ENCODE data around the gene IFI27L1.

IFI27L1 gene

GRCh38 chr14:94125659-94126418, 44.7 kb downstream of the IFI27L1 start:
- FAIRE-seq (no peak), DNase-seq (ENCODE audit: insufficient read length, low spot score) (no peak)
- TF ChIP-seq POLR2A (IDR thresholded peaks at IDR 0.05; ENCODE audit: low read depth, low read length): no peak
- no peak for TF ChIP-seq SPI1 (IDR thresholded peaks at IDR 0.05; ENCODE audit: low read depth, low read length)
- no peak for TF ChIP-seq PAX5 (IDR thresholded peaks at IDR 0.05; ENCODE audit: insufficient read depth, low read length, severe bottlenecking)
- TF ChIP-seq POLR2AphosphoS5 (IDR thresholded peaks at IDR 0.05; ENCODE audit: low read depth, low read length): no peak
- TF ChIP-seq POU2F2 (IDR thresholded peaks at IDR 0.05; ENCODE audit: low read depth, low read length): no peak
- no peak for TF ChIP-seq TAF1 (IDR thresholded peaks at IDR 0.05; ENCODE audit: low read depth, low read length)

GRCh38 chr14:94126419-94126677, 45.2 kb downstream of the IFI27L1 start:
- FAIRE-seq (no peak), DNase-seq (ENCODE audit: insufficient read length, low spot score) (no peak)
- TF ChIP-seq PAX5 (IDR thresholded peaks at IDR 0.05; ENCODE audit: insufficient read depth, low read length, severe bottlenecking): no peak

- DNase-seq (ENCODE audit: insufficient read length, low spot score) (no peak), FAIRE-seq (no peak)
- TF ChIP-seq POLR2A (IDR thresholded peaks at IDR 0.05; ENCODE audit: low read depth, low read length): no peak
- TF ChIP-seq TAF1 (IDR thresholded peaks at IDR 0.05; ENCODE audit: low read depth, low read length): no peak
- no peak for TF ChIP-seq SPI1 (IDR thresholded peaks at IDR 0.05; ENCODE audit: low read depth, low read length)
Observed at GRCh38 chr14:94126800-94127199, 45.7 kb downstream of the IFI27L1 start.

- no peak for FAIRE-seq
- DNase-seq (ENCODE audit: insufficient read length, low spot score): no peak
Observed at GRCh38 chr14:94127330-94127729, 46.2 kb downstream of the IFI27L1 start.

DNA sequence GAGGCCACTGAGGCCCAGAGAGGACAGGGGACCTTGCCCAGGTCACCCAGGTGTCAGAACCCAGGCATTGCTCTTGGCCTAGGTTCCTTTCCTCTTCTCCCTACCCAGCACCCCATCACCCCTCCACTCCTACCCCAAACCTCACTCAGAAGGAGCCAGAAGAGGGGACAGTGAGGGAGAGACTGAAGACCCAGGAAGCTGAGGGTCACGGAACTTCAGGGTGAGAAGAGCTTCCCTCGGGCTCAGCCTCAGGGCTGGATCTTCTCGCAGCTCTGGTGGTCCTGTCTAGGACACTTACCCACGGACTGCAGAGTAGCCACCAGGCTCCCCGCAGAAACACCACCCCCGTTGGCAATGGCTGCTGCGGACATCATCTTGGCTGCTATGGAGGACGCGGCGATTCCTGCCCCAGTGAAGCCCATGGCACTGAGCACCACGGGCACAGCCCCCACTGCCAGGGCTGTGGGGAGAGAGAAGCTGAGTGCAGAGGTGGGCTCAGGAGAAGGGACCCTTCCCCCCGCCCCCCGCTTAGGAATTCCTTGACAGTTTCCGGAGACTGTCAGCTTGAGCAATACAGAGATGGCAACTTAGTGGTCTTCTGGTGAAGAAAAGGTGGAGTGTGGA, 47.2 kb downstream of the IFI27L1 start:
- no peak for DNase-seq (ENCODE audit: insufficient read length, low spot score)
- FAIRE-seq: no peak
- TF ChIP-seq POLR2AphosphoS5 (IDR thresholded peaks at IDR 0.05; ENCODE audit: low read depth, low read length): no peak
- TF ChIP-seq POU2F2 (IDR thresholded peaks at IDR 0.05; ENCODE audit: low read depth, low read length): no peak
- no peak for TF ChIP-seq TAF1 (IDR thresholded peaks at IDR 0.05; ENCODE audit: low read depth, low read length)
- TF ChIP-seq SPI1 (IDR thresholded peaks at IDR 0.05; ENCODE audit: low read depth, low read length): no peak
- TF ChIP-seq PAX5 (IDR thresholded peaks at IDR 0.05; ENCODE audit: insufficient read depth, low read length, severe bottlenecking): no peak
- TF ChIP-seq POLR2A (IDR thresholded peaks at IDR 0.05; ENCODE audit: low read depth, low read length): no peak

More at GRCh38 chr14:94127330-94127729, 46.2 kb downstream of the IFI27L1 start:
- TF ChIP-seq POLR2A (IDR thresholded peaks at IDR 0.05; ENCODE audit: low read depth, low read length) (no peak), PAX5 (IDR thresholded peaks at IDR 0.05; ENCODE audit: insufficient read depth, low read length, severe bottlenecking) (no peak)

DNA sequence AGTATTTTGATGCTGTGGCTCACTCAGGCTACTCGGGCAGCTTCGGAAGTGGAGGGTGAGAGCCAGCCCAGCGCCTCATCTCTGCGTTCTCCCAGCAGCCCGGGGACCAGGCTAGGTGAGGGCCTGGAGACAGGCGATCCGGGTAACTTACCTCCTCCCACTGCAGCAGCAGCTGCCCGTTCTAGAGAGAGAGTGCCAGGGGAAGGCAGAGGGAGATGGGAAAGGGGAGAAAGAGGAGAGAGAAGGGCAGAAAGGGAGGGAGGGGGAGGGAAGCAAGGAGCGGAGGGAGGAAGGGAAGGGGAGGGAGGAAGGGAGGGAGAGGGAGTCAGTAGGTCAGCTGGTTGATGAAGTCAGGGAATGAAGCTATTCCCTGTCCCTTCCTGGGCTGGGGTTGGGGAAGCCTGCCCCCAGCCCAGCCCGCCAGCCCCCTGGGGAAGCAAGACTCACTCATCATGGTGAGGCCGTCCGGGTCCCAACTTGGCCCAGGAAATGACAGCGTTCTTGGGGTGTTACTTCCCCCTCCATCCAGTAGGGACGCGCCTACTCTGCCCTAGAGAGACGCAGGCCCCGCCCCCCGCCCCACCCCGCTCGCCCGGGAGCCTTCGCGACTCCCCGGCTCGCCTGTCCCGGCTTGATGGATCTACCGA, 48.1 kb downstream of the IFI27L1 start, which contains the start of gene IFI27L2:
Gene IFI27L2 (minus strand): TSS at position 494 of the 647 bp plus-strand sequence. CDS start 40 bp downstream, at position 454.
- FAIRE-seq (peak; percentile 93), DNase-seq (ENCODE audit: insufficient read length, low spot score) (peak; percentile 81)
- TF ChIP-seq TAF1 (IDR thresholded peaks at IDR 0.05; ENCODE audit: low read depth, low read length) (no peak), SPI1 (IDR thresholded peaks at IDR 0.05; ENCODE audit: low read depth, low read length) (no peak), POLR2A (IDR thresholded peaks at IDR 0.05; ENCODE audit: low read depth, low read length) (peak; percentile 61), POLR2AphosphoS5 (IDR thresholded peaks at IDR 0.05; ENCODE audit: low read depth, low read length) (0 out of 2 replicates have a peak, but pooled peaks have one; percentile 34)

- DNase-seq (ENCODE audit: insufficient read length, low spot score) (no peak), FAIRE-seq (no peak)
- no peak for TF ChIP-seq TAF1 (IDR thresholded peaks at IDR 0.05; ENCODE audit: low read depth, low read length)
- no peak for TF ChIP-seq POLR2AphosphoS5 (IDR thresholded peaks at IDR 0.05; ENCODE audit: low read depth, low read length)
- TF ChIP-seq POU2F2 (IDR thresholded peaks at IDR 0.05; ENCODE audit: low read depth, low read length): no peak
- TF ChIP-seq POLR2A (IDR thresholded peaks at IDR 0.05; ENCODE audit: low read depth, low read length): no peak
- TF ChIP-seq PAX5 (IDR thresholded peaks at IDR 0.05; ENCODE audit: insufficient read depth, low read length, severe bottlenecking): no peak
- no peak for TF ChIP-seq SPI1 (IDR thresholded peaks at IDR 0.05; ENCODE audit: low read depth, low read length)
Observed at GRCh38 chr14:94129758-94130414, 48.8 kb downstream of the IFI27L1 start.

- FAIRE-seq: no peak
- TF ChIP-seq PAX5 (IDR thresholded peaks at IDR 0.05; ENCODE audit: insufficient read depth, low read length, severe bottlenecking): no peak
- no peak for TF ChIP-seq POLR2AphosphoS5 (IDR thresholded peaks at IDR 0.05; ENCODE audit: low read depth, low read length)
- TF ChIP-seq POLR2A (IDR thresholded peaks at IDR 0.05; ENCODE audit: low read depth, low read length): no peak
- DNase-seq (ENCODE audit: insufficient read length, low spot score): no peak
Observed at GRCh38 chr14:94132285-94132887, 51.3 kb downstream of the IFI27L1 start.

DNA sequence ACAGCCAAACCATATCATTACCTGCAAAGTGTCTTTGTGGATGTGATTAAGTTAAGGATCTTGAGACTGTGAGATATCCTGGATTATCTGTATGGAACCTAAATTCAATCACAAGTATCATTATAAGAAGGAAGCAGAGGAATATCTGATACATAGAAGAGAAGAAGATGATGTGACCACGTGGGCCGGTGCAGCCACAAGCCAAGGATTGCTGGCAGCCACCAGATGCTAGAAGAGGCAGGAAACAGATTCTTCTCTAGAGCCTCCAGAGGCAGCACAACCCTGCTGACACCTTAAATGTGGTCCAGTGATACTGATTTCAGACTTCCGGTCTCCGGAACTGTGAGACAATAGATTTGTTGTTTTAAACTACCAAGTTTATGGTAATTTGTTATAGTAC, 54.4 kb downstream of the IFI27L1 start:
- DNase-seq (ENCODE audit: insufficient read length, low spot score) (no peak), FAIRE-seq (no peak)
- TF ChIP-seq TAF1 (IDR thresholded peaks at IDR 0.05; ENCODE audit: low read depth, low read length) (no peak), SPI1 (IDR thresholded peaks at IDR 0.05; ENCODE audit: low read depth, low read length) (no peak), POLR2A (IDR thresholded peaks at IDR 0.05; ENCODE audit: low read depth, low read length) (no peak)

All from GM12891 (cell line).